ENCODE data around the gene BAIAP2. TPM values are rescaled to one million over a fixed set of nuclear protein-coding genes. Genes with fewer than 3 reads are reported as not detected.
"Not testable (repeated sequence)": the region's sequence is repeated elsewhere in the genome, so short reads cannot be mapped to it uniquely, and the experiment has no call there.

The BAIAP2 gene
- total RNA-seq, 2 donors from 2014 or later = 18.2 to 30.5 TPM

- DNase-seq (ENCODE audit: low spot score) = no peak
- intact Hi-C loops (cut with DNase I) = no loop called here
These were observed 116.3 kb downstream of the BAIAP2 start for GRCh38 chr17:81151278-81151677.

- DNase-seq (ENCODE audit: low spot score) = no peak
- intact Hi-C loops (cut with DNase I) = no loop called here
These were observed 117.4 kb downstream of the BAIAP2 start for GRCh38 chr17:81152288-81152828.

GRCh38 chr17:81153340-81153803 is 118.4 kb downstream of the BAIAP2 start:
- no peak for DNase-seq (ENCODE audit: low spot score)
- intact Hi-C loops (cut with DNase I) = no loop called here

- DNase-seq (ENCODE audit: low spot score); intact Hi-C loops (cut with DNase I): not testable (repeated sequence)
These were observed 119.1 kb downstream of the BAIAP2 start for GRCh38 chr17:81154016-81154415.

- DNase-seq (ENCODE audit: low spot score) = no peak
- intact Hi-C loops (cut with DNase I) = no loop called here
These were observed 120.0 kb downstream of the BAIAP2 start for GRCh38 chr17:81154961-81155360.

GRCh38 chr17:81156866-81157805 is 122.2 kb downstream of the BAIAP2 start:
- intact Hi-C loops (cut with DNase I) = no loop called here
- no peak for DNase-seq (ENCODE audit: low spot score)

GRCh38 chr17:81157848-81158687 is 123.1 kb downstream of the BAIAP2 start:
- intact Hi-C loops (cut with DNase I) = loop anchor here in 1 of 2 donors (2.0 kb wide), 1 partner anchor 61 kb away; no protein-coding TSS in a partner anchor
- DNase-seq (ENCODE audit: low spot score) = no peak

- intact Hi-C loops (cut with DNase I) = loop anchor here in 1 of 2 donors (2.0 kb wide), 1 partner anchor 62 kb away; no protein-coding TSS in a partner anchor
- no peak for DNase-seq (ENCODE audit: low spot score)
These were observed 124.0 kb downstream of the BAIAP2 start for GRCh38 chr17:81158688-81159590.

- intact Hi-C loops (cut with DNase I) = loop anchor here in 1 of 2 donors (2.0 kb wide), 1 partner anchor 63 kb away; no protein-coding TSS in a partner anchor
These were observed 124.8 kb downstream of the BAIAP2 start for GRCh38 chr17:81159611-81160265.

GRCh38 chr17:81160306-81160705 is 125.4 kb downstream of the BAIAP2 start:
- intact Hi-C loops (cut with DNase I) = no loop called here
- DNase-seq (ENCODE audit: low spot score) = peak; percentile 93

More at GRCh38 chr17:81159611-81160265, 124.8 kb downstream of the BAIAP2 start:
- DNase-seq (ENCODE audit: low spot score) = no peak

- DNase-seq (ENCODE audit: low spot score) = no peak
- intact Hi-C loops (cut with DNase I) = no loop called here
These were observed 125.9 kb downstream of the BAIAP2 start for GRCh38 chr17:81160747-81161453.

GRCh38 chr17:81161536-81161935 is 126.6 kb downstream of the BAIAP2 start:
- intact Hi-C loops (cut with DNase I) = no loop called here
- no peak for DNase-seq (ENCODE audit: low spot score)

GRCh38 chr17:81161972-81162371 is 127.0 kb downstream of the BAIAP2 start:
- intact Hi-C loops (cut with DNase I) = no loop called here
- no peak for DNase-seq (ENCODE audit: low spot score)

- DNase-seq (ENCODE audit: low spot score) = no peak
- intact Hi-C loops (cut with DNase I) = no loop called here
These were observed 127.5 kb downstream of the BAIAP2 start for GRCh38 chr17:81162491-81162890.

- intact Hi-C loops (cut with DNase I) = no loop called here
- no peak for DNase-seq (ENCODE audit: low spot score)
These were observed 128.2 kb downstream of the BAIAP2 start for GRCh38 chr17:81163051-81163695.

- DNase-seq (ENCODE audit: low spot score) = no peak
- intact Hi-C loops (cut with DNase I) = no loop called here
These were observed 128.9 kb downstream of the BAIAP2 start for GRCh38 chr17:81163703-81164370.
